ENCODE measurements around the gene PRDM11.
A peak's percentile ranks its signal among the peaks of the same experiment; 100 is the strongest.
"Not testable (repeated sequence)": the region's sequence is repeated elsewhere in the genome, so short reads cannot be mapped to it uniquely, and the experiment has no call there.

The PRDM11 gene

DNA sequence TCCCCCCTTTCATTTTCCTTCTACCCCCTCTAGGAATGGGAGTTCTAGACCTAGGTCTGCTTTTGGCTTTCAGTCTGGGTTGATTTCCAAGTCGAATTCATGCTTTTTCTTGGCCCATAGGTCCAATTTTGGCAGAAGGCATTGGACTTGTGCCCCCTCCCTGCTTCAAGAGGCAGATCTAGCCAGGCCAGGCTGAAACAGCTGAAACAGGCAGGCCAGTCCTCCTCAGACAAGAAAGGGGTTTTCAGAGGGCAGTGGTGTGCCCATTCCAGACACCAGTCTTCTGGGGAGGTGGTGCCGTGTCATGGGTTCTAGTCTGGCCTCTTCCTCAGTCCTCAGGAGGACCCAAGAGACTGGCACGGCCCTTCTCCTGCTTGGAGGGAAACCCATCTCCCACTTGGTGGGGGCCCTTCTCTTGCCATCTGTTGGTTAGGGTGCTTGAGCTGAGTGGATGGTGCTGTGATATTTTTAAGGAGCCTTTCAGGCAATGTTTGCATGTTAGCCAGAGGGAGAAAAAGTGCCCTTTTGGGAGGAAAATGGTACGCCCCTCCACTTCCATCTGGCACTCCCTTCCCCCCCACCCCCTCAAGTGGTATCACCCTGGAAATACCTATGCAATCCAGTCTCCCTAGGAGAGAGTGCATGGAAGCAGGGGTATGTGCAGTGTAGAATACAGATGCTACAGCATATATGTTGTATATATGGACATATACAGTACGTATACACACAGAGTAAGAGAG lies 86.1 kb downstream of the PRDM11 start:
- DNase-seq (ENCODE audit: low read depth in 2 of 2): no peak

DNA sequence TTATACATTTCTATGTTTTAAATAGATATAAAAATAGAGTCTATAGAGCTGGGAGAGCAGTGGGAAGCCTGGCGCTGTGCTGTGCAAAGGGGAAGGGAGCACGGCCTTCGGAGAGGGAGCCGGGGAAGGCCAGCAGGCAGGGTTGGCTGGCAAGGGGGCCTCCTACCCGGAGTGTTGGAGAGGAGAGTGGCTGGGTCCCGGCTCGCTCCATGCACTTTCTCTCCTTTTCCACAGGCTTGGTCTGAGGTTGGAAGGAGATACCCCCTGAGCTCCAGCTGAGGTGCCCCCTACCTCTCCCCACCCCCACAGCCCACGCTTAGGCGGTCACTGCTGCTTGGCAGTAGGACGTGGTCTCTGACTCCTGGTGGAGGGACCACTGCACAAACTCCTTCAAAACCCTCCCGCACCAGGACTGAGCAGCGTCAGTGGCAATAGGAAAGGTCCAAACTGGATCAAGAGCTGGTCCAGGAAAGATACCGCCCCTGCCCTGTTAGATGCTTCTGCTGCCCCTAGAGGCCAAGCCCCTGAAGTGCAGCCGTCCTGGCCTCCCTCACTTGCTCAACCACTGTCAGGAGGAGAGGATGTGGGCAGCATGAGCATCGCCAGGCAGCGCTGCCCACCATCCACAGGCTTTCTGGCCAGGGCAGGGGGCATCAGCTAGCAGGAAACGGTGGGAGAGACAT lies 86.8 kb downstream of the PRDM11 start:
- peak; percentile 62 to 63 for DNase-seq (ENCODE audit: low read depth in 2 of 2)

DNA sequence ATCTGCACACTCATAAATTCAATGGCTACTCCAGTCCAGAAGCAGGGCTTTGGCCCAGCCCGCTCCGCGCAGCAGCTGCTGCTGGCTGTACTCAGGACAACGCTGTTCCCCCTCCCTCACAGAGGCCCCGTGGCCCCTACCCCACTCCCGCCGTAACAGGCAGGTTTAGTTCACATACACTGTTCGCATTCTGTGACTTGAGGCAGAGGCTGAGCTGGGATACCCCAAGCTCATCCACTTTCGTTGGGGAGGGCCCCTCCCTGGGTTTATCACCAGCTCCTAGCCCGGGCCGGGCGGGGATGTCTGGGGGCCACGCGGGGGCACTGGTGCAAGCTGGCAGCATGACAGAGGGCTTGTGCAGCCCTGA lies 87.3 kb downstream of the PRDM11 start:
- DNase-seq (ENCODE audit: low read depth in 2 of 2): no peak

DNA sequence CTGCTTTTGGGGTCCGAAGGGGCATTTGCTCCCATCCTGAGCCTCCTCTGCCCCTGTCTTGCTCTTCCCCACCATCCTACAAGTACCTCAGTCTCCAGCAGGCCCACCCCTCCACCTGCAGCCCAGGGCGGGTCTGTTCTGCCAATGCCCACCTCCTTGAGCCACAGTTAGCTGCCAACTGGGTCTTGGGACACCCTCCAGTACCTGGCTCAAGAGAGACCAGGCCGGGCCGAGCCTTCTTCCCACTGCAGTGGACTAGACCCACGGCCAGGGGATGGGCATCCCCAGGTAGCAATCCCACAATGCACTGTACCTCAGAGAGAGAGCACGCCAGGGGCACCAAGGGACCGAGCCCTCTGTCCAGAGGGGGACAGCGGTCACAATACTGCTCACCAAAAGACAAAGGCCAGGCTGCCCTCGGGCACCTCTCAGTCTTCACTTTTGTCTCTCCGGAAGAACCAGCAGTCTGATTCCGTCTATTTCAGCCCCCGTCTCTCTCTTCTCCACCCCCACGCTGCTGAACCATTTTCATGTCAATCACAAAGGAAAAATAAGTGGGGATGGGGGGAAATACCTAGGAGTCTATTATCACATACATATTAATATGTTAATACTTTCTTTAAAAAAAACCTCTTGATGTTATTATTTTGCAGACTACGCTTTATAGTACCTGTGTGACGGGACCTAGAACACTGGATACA lies 88.0 kb downstream of the PRDM11 start:
- DNase-seq (ENCODE audit: low read depth in 2 of 2): no peak

DNA sequence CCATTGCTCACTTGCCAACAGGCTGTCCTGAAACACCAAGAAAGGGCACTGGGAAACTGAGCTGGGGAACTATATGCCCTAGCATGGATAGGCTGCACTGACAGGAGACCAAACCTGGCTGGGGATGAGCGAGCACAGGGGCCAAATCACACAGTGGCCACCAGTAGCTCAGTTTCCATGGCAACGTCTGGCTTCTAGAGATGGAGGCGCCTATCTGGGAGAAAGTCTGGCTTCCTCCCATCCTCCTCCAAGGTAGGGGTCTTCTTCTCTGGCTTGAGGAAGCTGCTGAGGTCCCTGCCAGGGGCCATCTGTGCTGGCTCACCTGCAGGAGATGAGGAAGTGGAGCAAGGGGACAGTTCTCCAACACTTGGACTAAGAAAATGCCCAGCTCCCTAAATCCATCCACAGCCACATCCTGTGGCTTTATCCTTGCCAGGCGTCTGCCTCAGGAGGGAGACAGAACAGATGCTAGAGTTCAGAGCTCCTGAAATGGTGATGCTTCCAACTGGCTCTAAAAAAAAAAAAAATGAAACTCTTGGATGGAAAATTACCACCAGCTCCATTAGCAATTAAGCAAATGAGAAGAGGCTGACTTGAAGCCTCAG lies 91.4 kb downstream of the PRDM11 start:
- no peak for DNase-seq (ENCODE audit: low read depth in 2 of 2)

DNA sequence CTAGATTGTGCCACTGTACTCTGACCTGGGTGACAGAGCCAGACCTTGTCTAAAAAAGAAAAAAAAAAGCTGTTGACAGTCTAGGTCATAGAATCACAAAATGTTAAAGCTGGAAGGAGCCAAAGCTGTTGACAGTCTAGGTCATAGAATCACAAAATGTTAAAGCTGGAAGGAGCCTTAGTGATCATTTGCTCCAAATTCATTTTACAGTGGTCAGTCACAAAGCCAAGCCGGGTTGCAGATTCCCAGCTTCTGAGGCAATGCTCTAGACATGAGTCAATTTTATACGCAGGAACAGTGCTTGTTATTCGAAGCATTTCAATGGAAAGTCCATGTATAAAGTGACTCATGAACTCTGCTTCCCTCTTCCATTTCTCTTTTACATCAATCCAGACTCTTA lies 92.3 kb downstream of the PRDM11 start:
- no peak for DNase-seq (ENCODE audit: low read depth in 2 of 2)

DNA sequence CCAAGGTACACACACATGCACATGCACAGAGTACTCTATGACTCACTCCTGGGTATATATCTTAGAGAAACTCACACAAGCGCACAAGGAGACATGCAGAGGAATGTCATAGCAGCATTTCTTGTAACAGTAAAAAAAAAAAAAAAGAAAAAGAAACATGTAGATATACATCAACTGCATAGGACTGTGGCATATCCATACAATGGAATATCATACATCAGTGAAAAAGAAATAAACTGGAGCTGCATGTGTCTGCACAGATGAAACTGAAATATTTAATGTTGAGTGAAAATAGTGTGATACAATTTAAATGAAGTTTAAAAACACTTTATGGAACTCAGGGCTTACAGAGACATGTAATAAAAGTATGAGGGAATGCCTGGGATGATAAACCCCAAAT lies 93.3 kb downstream of the PRDM11 start:
- DNase-seq (ENCODE audit: low read depth in 2 of 2): no peak

DNA sequence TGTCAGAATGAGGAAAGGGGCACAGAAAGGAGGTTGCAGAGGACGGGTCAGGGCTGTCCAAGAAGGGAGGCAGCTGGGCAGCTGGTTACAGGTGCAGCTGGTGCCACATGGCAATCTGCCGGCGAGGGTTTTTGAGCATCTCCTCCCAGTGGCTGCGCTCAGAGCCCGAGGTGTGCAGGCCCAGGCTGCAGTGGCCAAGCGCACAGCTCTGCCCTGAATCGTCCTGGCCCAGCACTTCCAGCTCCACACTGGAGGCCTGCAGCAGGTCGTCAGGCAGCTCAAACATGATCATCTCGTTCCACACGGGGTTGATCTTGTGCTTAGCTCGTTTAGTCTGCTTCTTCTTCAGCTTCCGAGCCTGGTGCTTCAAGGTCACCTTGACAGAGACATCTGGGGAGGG lies 97.5 kb downstream of the PRDM11 start:
- no peak for DNase-seq (ENCODE audit: low read depth in 2 of 2)

DNA sequence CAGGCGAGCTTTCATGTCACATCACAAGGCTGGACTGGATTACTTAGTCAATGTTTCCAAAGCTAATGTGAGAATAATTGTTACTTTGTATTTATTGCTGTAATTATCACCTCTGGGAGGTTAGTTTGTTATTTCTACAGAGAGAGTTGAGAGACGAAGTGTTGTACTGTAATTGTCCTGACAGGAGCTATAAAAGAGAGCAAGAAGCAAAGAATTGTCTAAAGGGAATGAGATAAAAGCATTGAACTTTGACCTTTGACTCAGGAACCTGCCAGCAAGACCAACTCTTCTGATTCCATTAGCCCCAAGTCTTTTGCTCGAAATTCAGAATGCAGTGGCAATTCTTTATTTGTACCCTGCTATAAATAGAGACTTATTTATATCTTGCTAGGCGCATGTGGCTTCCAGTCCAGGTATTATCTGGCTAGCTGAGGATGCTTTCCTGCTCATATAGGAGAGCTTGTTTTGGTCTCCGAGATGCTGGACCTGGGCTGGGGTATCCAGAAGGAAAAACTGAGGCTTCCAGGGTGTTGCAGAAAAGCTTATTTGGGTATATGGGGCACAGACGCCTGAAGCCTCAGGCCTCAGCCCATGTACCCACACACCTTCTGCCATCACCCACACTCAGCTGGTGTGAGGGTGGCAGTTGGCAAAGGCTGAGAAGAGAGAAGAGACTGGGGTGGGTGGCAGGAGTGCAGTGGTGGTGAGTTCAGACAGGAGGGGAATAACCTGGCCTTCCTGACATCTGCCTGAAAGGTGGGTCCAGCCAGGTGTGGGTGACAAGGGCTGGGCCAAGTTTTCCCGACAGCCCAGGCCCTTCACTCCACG lies 99.0 kb downstream of the PRDM11 start:
- DNase-seq (ENCODE audit: low read depth in 2 of 2): no peak

DNA sequence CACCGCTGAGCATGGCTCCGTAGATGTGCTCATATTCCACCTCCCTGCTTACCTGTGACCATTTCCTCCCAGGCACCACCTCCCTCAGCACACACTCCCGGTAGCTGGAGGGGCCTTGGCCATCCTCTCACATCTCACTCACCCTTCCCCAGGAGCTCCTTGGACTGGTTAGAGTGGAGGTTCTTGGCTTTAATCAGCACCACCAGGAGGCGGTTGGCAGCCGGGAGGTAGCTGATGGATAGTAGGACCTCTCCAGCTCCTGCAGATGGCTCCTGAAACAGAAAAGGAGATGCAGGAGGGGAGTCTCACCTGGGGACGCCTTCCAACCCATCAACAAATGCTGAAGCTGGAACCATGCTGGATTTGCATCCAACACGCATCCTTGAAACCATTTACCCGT lies 99.8 kb downstream of the PRDM11 start:
- no peak for DNase-seq (ENCODE audit: low read depth in 2 of 2)

DNA sequence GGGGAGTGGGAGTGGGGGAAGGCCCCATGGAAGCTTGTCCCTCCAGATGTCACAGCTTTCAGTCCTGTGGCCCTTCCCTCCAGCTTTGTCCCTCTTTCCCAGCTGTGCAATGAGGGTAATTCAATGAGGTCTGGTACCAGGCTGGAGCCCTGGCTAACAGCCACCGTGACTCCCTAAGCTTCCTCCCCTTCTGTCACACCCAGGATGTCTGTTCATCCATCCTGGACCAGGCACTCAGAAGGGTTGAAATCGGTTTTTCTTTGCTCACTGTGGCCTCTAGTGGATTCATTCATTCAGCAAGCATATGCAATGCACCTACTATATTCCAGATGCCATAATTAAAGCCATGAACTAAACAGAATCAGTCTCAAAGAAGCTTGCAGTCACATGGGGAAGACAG lies 101.0 kb downstream of the PRDM11 start:
- DNase-seq (ENCODE audit: low read depth in 2 of 2): no peak

DNA sequence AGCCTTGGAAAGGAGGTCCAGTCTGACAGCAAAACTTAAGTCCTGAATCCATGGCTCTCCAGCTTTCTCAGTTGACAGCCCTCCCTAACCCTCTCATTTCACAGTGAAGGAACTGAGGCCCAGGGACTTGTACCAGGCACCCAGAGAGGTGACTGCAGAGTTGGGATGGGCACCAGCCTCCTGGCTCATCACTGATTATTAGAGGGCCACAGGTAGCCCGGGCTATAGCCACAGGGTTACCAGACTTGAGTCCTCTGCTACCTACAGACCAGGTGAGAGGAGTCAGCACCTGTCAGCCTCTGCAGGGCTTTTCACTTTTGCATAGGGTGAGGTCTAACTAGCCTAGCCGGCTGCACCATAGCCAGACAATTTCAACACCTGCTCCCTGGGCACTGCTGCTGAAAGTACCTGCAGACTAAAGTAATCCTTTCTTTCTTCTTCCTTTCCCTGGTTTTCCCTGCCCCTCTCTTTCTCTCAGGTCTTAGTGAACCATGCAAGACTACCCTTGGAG lies 102.1 kb downstream of the PRDM11 start:
- no peak for DNase-seq (ENCODE audit: low read depth in 2 of 2)

DNA sequence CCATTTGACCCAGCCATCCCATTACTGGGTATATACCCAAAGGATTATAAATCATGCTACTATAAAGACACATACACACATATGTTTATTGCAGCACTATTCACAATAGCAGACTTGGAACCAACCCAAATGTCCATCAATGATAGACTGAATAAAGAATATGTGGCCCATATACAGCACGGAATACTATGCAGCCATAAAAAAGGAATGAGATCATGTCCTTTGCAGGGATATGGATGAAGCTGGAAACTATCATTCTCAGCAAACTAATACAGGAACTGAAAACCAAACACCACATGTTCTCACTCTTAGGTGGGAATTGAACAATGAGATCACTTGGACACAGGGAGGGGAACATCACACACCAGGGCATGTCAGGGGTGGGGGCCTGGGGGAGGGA lies 102.9 kb downstream of the PRDM11 start:
- DNase-seq (ENCODE audit: low read depth in 2 of 2): not testable (repeated sequence)

DNA sequence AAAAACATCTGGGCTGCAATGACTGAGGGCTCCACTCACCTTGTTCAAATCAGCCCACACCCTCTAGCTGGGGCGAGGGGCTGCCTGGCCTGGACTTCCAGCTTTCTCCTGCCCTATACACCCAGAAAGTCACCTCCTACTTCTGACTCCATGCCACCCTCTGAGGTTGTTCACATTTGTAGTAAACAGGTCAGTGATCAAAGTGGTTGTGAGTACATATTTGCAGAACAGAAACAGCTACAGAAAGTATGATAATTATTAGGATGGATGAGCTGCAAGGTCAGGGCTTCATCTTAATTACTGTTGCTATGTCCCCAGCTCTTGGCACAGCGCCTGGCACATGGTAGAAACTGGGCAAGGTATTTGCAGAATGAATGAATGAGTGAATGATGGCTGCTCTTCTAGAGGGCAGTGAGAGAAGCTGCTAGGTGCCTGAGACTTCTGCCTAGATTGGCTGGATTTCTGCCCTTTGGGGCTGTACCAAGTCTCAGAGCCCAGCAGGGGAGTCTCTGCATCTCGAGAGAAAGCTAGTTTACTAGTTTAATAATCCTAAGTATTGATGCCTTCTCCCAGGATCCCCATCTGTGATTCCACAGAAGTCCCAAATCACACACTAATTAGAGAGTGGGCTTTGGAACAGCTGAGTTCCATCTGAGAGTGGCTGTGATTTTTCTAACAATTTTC lies 103.7 kb downstream of the PRDM11 start:
- DNase-seq (ENCODE audit: low read depth in 2 of 2): no peak

DNA sequence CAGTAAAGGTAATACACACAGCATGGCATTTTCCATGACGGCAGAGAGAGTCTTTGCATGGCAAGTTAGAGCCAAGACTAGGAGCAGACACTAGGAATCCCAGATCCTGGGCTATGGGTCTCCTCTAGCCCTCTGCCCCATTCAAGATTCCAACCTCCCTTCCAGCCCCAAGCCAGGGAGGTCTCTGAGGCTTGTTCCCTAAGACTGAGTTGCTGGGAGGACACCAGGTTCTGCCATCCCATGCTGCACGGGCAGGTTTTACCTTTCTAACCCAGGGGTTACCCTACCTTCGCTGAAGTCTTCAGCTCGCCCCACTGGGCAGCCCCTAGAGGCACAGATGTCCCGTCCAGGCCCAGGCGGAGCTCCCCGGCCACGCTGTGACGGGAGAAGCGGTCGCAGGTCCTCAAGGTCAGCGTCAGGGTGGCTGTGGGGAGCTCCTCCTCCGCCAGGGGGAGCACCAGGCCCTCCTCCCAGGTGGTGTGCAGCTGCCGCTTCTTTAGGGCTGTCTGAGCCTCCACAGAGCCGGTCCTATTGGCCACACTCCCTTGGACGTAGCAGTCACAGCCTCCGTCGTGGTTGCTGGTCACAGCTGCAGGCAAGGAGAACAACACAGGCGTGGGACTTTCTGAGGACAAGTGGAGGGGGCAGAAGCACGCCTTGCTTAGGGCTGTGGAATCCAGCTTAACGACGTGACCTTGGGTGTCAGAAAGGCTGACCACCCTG lies 105.9 kb downstream of the PRDM11 start:
- peak; percentile 19 to 38 for DNase-seq (ENCODE audit: low read depth in 2 of 2)

DNA sequence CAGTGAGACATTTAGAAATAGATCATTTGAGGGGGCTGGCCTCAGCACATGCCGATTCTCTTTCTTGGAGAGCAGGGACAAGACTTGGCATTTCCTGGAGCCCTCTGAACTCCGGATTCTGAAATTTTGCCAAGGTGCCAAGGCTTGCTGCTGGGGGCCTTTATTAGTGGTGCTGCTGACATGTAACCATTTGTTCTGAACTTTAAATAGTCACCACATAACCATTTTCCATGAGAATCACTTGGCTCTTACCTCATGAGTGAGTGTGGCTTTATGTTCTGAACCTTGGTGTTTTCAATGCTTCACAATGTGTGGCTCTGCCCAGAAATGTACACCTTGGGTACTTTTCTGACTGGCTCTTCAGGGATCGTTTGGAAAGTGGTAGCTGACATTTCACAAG lies 106.4 kb downstream of the PRDM11 start:
- no peak for DNase-seq (ENCODE audit: low read depth in 2 of 2)

DNA sequence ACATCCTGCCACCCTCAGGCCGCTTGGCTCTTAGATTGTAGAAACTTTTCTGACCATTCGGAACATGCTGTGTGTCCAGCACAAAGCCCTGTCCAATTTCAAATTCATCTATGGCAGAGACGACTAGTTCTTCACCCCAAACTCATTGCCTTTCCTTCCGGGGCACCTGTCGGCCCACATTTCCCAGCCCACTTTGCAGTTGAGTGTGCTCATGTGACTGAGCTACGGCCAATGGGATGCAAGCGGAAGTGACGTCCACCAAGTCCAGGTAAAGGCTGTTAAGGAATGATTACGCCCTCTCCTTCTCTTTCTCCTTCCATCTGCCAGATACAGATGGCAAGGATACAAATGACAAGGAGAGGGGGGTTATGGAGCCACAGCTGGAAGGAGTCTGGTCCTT lies 107.2 kb downstream of the PRDM11 start:
- DNase-seq (ENCODE audit: low read depth in 2 of 2): no peak

DNA sequence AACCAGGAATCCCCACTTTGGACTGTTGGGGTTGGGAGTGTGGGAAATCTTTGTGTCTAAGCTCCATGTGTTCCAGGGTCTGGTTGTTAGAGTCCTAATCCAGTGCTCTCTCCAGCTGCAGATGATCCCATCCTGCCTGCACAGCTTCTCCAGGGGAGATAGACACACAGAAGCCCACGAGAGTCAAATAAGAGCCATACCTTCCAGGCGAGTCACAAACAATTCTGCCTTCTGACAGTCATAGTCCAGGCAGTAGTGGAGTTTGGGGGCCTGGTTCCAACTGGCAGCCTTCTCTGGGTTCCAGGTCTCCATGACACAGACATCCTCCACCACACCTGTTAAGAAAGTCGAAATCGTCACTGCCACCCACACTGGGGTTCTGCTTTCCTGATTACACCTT lies 107.6 kb downstream of the PRDM11 start:
- no peak for DNase-seq (ENCODE audit: low read depth in 2 of 2)

DNA sequence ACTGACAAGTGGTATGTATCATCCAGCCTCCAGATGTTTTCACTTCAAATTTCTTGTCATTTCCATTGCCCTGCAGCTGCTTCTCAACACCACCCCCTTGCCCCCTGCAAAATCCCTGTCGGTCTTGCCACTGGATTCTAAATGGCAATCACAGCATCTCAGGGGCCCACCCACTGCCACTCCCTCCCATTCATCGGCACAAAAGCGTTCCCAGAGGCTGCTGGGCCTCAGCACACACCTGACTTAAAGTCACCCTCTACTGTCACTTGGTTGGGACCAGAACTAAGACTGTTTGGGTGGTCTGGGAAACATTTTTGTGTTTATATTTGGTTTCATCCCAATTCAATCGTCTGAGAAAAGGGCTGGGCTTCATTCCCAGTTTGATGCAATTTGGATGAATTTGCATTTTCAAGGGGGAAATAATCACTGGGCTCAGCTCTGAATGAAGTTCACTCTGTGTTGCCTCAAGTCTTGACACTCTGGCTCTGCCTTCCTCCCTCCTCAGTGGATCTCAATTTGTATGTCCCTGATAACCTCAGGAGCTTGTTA lies 112.6 kb downstream of the PRDM11 start:
- DNase-seq (ENCODE audit: low read depth in 2 of 2): no peak

DNA sequence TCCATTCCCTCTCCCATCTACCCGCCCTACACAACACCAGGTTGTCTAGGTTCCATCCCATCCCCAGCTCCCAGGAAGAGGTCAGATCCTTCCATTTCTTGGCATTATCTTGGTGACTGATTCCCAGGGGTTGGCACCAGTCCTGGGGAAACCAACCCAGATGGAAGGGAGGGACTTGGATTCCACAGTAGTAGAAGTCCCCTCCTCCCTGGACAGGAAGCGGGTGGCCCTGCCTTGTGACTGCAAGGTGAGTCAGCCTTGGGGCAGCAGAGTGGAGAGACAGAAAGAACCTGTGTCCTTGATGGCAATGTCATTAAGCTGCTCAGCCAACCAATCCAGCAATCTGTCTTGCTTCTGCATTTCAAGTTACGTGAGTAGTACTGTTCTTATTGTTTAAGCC lies 113.2 kb downstream of the PRDM11 start:
- no peak for DNase-seq (ENCODE audit: low read depth in 2 of 2)

Measured in stimulated activated CD4-positive, alpha-beta T cell treated with anti-CD3 and anti-CD28 coated beads, Interleukin-4, amount 100 ng/mL, for 48 hours (primary cell).